K562 (cell line): ENCODE measurements around the gene SOWAHB. TPM values are rescaled to one million over a fixed set of nuclear protein-coding genes. Genes with fewer than 3 reads are reported as not detected.

ENCODE experiments used
- ATAC-seq: fragments of 200-7000 bp; cut with Tn5 transposase; 3 replicates; pipeline ENCODE4 v1.9.1; 2020; ENCODE audit warnings: moderate library complexity
- BruUV-seq: library from RNA; stranded (reverse); fragments of 400-500 nt; replicated peaks from 2 replicates; lab custom pipeline; 2021; lab: Mats Ljungman, UMichigan
- CTCF ChIA-PET: fragments of 300-600 bp; formaldehyde crosslinking; extraction: SDS; loops from one replicate; lab custom pipeline; 2021; ENCODE audit warnings: low intra/inter-chr PET ratio; lab: Yijun Ruan, JAX
- POLR2A ChIA-PET: fragments of 300-600, 350-650 bp; sonication (Branson Sonifier 250); formaldehyde crosslinking; extraction: SDS; loops from one replicate; lab custom pipeline; 2021; ENCODE audit warnings: antibody characterized with exemption, inconsistent platforms; lab: Yijun Ruan, JAX
- DNase-seq, 4 experiments: peaks; one replicate each; pipeline versions ENCODE4 v3.0.0 to v3.0.0-alpha.2; 2011 to 2018; ENCODE audit warnings: low spot score in 3 of 4, mixed read lengths in 3 of 4; ENCODE audit errors: extremely low read depth in 1 of 4
- FAIRE-seq: peaks from 2 replicates; lab custom pipeline; 2011; peaks lifted over from hg19 to GRCh38; lab: Jason Lieb, UNC
- H2AFZ ChIP-seq: 2 replicates; pipeline ENCODE4 v1.6.0; 2011; ENCODE audit warnings: low read depth, low read length, control low read depth, inconsistent platforms
- H3K27ac ChIP-seq: fragments of 200-600 bp; 3 replicates; pipeline ENCODE4 v1.8.0; 2011; ENCODE audit warnings: low read depth, mild to moderate bottlenecking, control low read depth, inconsistent platforms, low read length, moderate library complexity, mixed read lengths; ENCODE audit errors: extremely low read depth
- H3K27me3 ChIP-seq, 2 experiments: fragments of 300-600 bp in 1 of 2; 2 replicates in 1 of 2; 3 replicates in 1 of 2; pipeline versions ENCODE4 v1.6.0 to v1.8.0; 2011; ENCODE audit warnings: inconsistent platforms in 2 of 2, low read length in 2 of 2, mild to moderate bottlenecking in 1 of 2, mixed read lengths in 1 of 2, moderate library complexity in 1 of 2; ENCODE audit not compliant: control insufficient read depth in 2 of 2, insufficient read depth in 2 of 2
- H3K36me3 ChIP-seq: fragments of 300-600 bp; 3 replicates; pipeline ENCODE4 v1.8.0; 2011; ENCODE audit warnings: mild to moderate bottlenecking, low read length, inconsistent platforms; ENCODE audit not compliant: control insufficient read depth, insufficient read depth
- H3K4me1 ChIP-seq, 2 experiments: fragments of 200-600 bp in 1 of 2; replicated peaks in 1 of 2; 2 replicates in 1 of 2; 3 replicates in 1 of 2; pipeline versions ENCODE4 v1.5.1 to v1.8.0; 2011; ENCODE audit warnings: inconsistent platforms in 2 of 2, low read length in 2 of 2, mild to moderate bottlenecking in 1 of 2, mixed read lengths in 1 of 2, moderate library complexity in 1 of 2; ENCODE audit not compliant: control insufficient read depth in 2 of 2, insufficient read depth in 2 of 2
- H3K4me2 ChIP-seq: 2 replicates; pipeline ENCODE4 v1.6.1; 2011; ENCODE audit warnings: low read length, control low read depth, inconsistent platforms, mixed read lengths; ENCODE audit not compliant: insufficient read depth
- H3K4me3 ChIP-seq: fragments of 200-600 bp; sonication (generic), shearing (Covaris generic); 2 replicates; pipeline ENCODE4 v1.5.1; 2016; ENCODE audit warnings: control low read depth, inconsistent platforms
- H3K79me2 ChIP-seq: fragments of 200-600 bp; 3 replicates; pipeline ENCODE4 v1.8.0; 2011; ENCODE audit warnings: low read length, inconsistent platforms; ENCODE audit not compliant: control insufficient read depth, insufficient read depth
- H3K9ac ChIP-seq, 2 experiments: 2 replicates each; pipeline versions ENCODE4 v1.6.0 to v1.6.1; 2011; ENCODE audit warnings: low read depth in 2 of 2, low read length in 2 of 2, control low read depth in 1 of 2, inconsistent platforms in 1 of 2, mild to moderate bottlenecking in 1 of 2, mixed read lengths in 1 of 2; ENCODE audit not compliant: insufficient read depth in 1 of 2
- H3K9me1 ChIP-seq: one replicate; pipeline ENCODE4 v1.6.0; 2011; ENCODE audit warnings: inconsistent platforms, mild to moderate bottlenecking, low read length, moderate library complexity; ENCODE audit not compliant: control insufficient read depth, insufficient read depth
- H3K9me3 ChIP-seq: replicated peaks from 2 replicates; pipeline ENCODE4 v1.5.1; 2011; ENCODE audit warnings: low read depth, low read length, inconsistent platforms; ENCODE audit not compliant: control insufficient read depth, insufficient read depth
- H4K20me1 ChIP-seq: replicated peaks from 2 replicates; pipeline ENCODE4 v1.6.1; 2011; ENCODE audit warnings: low read length, inconsistent platforms, mixed read lengths; ENCODE audit not compliant: control insufficient read depth, insufficient read depth
- CBFA2T3 ChIP-seq: fragments of 450-650 bp; IDR thresholded peaks from 2 replicates; pipeline ENCODE4 v1.6.1; 2017
- DDX20 ChIP-seq: fragments of 450-650 bp; IDR thresholded peaks from 2 replicates; pipeline ENCODE4 v1.6.1; 2016; ENCODE audit warnings: missing genetic modification characterization, low read depth, mild to moderate bottlenecking, missing compliant biosample characterization, moderate library complexity
- GABPB2 ChIP-seq: fragments of 250-450 bp; sonication (Bioruptor Pico); conservative IDR thresholded peaks from 2 replicates; pipeline ENCODE4 v1.5.1; 2021; ENCODE audit warnings: mild to moderate bottlenecking
- HSF4 ChIP-seq: fragments of 250-450 bp; sonication (Bioruptor Pico); IDR thresholded peaks from 2 replicates; pipeline ENCODE4 v2.1.2; 2022; ENCODE audit warnings: mild to moderate bottlenecking, moderate library complexity, borderline replicate concordance
- KAT8 ChIP-seq: fragments of 450-650 bp; IDR thresholded peaks from 2 replicates; pipeline ENCODE4 v1.6.1; 2016; ENCODE audit warnings: low read depth, mild to moderate bottlenecking
- PHF8 ChIP-seq: fragments of 200-600 bp; sonication (generic); IDR thresholded peaks from 2 replicates; pipeline ENCODE4 v1.6.1; 2012; ENCODE audit warnings: mixed run types, mild to moderate bottlenecking, inconsistent platforms, low read length, moderate library complexity, borderline replicate concordance
- SMARCA5 ChIP-seq: fragments of 450-650 bp; IDR thresholded peaks from 2 replicates; pipeline ENCODE4 v1.6.1; 2016
- ZKSCAN8 ChIP-seq: fragments of 200-800 bp; sonication (Bioruptor generic); IDR thresholded peaks from 2 replicates; pipeline ENCODE4 v1.6.1; 2016; ENCODE audit warnings: missing genetic modification characterization, missing compliant biosample characterization
- ZNF134 ChIP-seq: fragments of 250-450 bp; sonication (Bioruptor Pico); conservative IDR thresholded peaks from 2 replicates; pipeline ENCODE4 v1.4.0; 2020
- ZNF282 ChIP-seq: sonication (generic); formaldehyde crosslinking; IDR thresholded peaks from 2 replicates; pipeline ENCODE4 v1.8.1; 2023; ENCODE audit warnings: missing genetic modification reagents
- ZNF583 ChIP-seq: fragments of 250-450 bp; sonication (Bioruptor Pico); IDR thresholded peaks from 2 replicates; pipeline ENCODE4 v1.4.0; 2020
- ZSCAN29 ChIP-seq: fragments of 450-650 bp; IDR thresholded peaks from 2 replicates; pipeline ENCODE4 v1.6.1; 2017
- WGBS: fragments of 100-300 bp; shearing (Covaris generic); methylation state at CpG from one replicate; pipeline ENCODE4 v1.1.6; 2016; ENCODE audit warnings: low coverage, mixed read lengths; ENCODE audit not compliant: insufficient coverage; ENCODE audit errors: missing lambda C conversion rate; 5-methylcytosine and 5-hydroxymethylcytosine counted together
- in situ Hi-C: fragments of 300-500 bp; cut with MboI; formaldehyde crosslinking; loops from 4 replicates; pipeline ENCODE4 v1.15.0; 2018; ENCODE audit warnings: inconsistent platforms, mixed read lengths
- intact Hi-C: fragments of 100-400 bp; cut with micrococcal nuclease; formaldehyde crosslinking; loops from 2 replicates; pipeline ENCODE4 v1.14.2; 2022
- polyA plus RNA-seq, 8 experiments: library from polyadenylated mRNA; depleted of rRNA in 4 of 8; stranded (reverse) in 5 of 8; unstranded in 3 of 8; fragments of >200 nt; fragmentation: Nextera tagmentation in 2 of 8; fragmentation: Illumina TruSeq in 1 of 8; extraction: Ambion mirVana in 2 of 8; extraction: Trizol in 1 of 8; gene quantifications; 2 replicates each; pipeline versions ENCODE4 v1.2.1 to v1.2.3, GENCODE V29; 2011 to 2014; ENCODE audit warnings: inconsistent platforms in 1 of 8, missing spikeins in 1 of 8
- total RNA-seq, 7 experiments: library from RNA; depleted of rRNA in 6 of 7; stranded (reverse); fragments of >200 nt in 6 of 7; fragmentation: Illumina TruSeq in 2 of 7; extraction: Trizol in 2 of 7; gene quantifications; 2 replicates each; pipeline versions ENCODE4 v1.2.1 to v1.2.3, GENCODE V29; 2011 to 2021; ENCODE audit warnings: low replicate concordance in 1 of 7
- TF ChIP-seq, protein P1 (sequence below): fragments of 250-450 bp; sonication (Bioruptor Pico); IDR thresholded peaks from 2 replicates; pipeline ENCODE4 v1.8.0; 2021; ENCODE audit warnings: borderline replicate concordance, mild to moderate bottlenecking, moderate library complexity; ENCODE audit not compliant: poor library complexity, severe bottlenecking
- TF ChIP-seq, protein P2 (sequence below): fragments of 250-450 bp; sonication (Bioruptor Pico); IDR thresholded peaks from 2 replicates; pipeline ENCODE4 v1.4.0; 2020; ENCODE audit warnings: borderline replicate concordance
- TF ChIP-seq, protein P3 (sequence below): sonication (generic); formaldehyde crosslinking; IDR thresholded peaks from 2 replicates; pipeline ENCODE4 v1.8.1; 2023; ENCODE audit warnings: mild to moderate bottlenecking, missing genetic modification reagents, moderate library complexity
- TF ChIP-seq, protein P4 (sequence below): fragments of 250-450 bp; sonication (Bioruptor Pico); IDR thresholded peaks from 2 replicates; pipeline ENCODE4 v1.4.0; 2020; ENCODE audit warnings: mild to moderate bottlenecking

Gene SOWAHB
- total and polyA plus RNA-seq, 9 of the 15 experiments (the other 6 are each of a cell fraction or from before 2014, with no cell fraction given), result not detected

DNA sequence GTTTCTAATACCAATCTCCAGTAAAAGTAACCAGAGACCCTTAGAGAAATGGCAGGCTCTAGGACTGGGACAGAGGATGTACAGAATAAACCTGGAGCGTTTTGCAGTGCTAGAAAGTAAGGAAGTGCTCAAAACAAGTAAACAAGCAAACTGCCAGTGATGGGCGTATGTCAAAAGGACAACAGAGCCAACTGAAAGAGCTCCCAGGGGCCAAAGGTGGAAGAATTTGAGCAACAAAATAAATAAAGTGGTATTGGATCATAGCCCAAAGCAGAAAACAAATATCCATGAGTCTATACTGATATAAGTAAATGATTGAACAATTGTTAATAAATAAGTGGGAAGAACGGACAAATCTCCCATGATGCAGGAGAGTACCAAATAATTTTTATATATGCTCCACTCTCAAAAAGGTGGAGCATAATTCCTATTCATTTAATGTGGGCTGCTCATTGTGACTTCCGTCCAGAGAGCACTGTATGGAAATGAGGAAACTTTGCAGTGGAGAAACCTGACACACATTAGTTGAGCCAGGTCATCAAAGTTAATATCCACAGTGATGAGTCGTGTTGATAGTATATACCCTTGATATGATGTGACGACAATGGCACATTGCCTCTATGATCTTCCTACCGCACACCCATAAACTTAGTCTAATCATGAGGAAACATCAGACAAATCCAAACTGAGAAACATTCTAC lies 33.8 kb upstream of the SOWAHB start:
- Histone ChIP-seq H3K27ac (no peak overlapping the region), H3K4me1 (peaks cover 0 to 7% of the 10 kb centered on the region in 2 experiments; a peak in 3 of 5 replicates), H3K36me3 (no peaks in the 10 kb centered on the region), H3K27me3 (no peaks in the 10 kb centered on the region), H3K4me3 (no peak overlapping the region), H3K9me1 (no peaks in the 10 kb centered on the region), H3K9me3 (peaks cover 3% of the 10 kb centered on the region; the same call in 1 of the 2 replicates), H3K79me2 (no peaks in the 10 kb centered on the region), H2AFZ (no peak overlapping the region), H3K4me2 (no peak overlapping the region), H4K20me1 (no peaks in the 10 kb centered on the region), H3K9ac (no peak overlapping the region)
- ATAC-seq (no peak), DNase-seq (no peak), FAIRE-seq (no peak)
- intact Hi-C loops (no loop called here), in situ Hi-C loops (no loop called here)
- ChIA-PET CTCF (no interaction called here), POLR2A (no interaction called here)
- no peak for TF ChIP-seq GABPB2 (CRISPR knock-in tag)
- no peak for TF ChIP-seq ZNF282 (CRISPR knock-in tag)
- TF ChIP-seq, protein P1, sequence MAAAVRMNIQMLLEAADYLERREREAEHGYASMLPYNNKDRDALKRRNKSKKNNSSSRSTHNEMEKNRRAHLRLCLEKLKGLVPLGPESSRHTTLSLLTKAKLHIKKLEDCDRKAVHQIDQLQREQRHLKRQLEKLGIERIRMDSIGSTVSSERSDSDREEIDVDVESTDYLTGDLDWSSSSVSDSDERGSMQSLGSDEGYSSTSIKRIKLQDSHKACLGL, result no peak
- TF ChIP-seq, protein P2, sequence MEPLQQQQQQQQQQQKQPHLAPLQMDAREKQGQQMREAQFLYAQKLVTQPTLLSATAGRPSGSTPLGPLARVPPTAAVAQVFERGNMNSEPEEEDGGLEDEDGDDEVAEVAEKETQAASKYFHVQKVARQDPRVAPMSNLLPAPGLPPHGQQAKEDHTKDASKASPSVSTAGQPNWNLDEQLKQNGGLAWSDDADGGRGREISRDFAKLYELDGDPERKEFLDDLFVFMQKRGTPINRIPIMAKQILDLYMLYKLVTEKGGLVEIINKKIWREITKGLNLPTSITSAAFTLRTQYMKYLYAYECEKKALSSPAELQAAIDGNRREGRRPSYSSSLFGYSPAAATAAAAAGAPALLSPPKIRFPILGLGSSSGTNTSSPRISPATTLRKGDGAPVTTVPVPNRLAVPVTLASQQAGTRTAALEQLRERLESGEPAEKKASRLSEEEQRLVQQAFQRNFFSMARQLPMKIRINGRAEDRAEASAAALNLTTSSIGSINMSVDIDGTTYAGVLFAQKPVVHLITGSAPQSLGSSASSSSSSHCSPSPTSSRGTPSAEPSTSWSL, result no peak
- no peak for TF ChIP-seq ZNF583 (CRISPR knock-in tag)
- TF ChIP-seq, protein P3, sequence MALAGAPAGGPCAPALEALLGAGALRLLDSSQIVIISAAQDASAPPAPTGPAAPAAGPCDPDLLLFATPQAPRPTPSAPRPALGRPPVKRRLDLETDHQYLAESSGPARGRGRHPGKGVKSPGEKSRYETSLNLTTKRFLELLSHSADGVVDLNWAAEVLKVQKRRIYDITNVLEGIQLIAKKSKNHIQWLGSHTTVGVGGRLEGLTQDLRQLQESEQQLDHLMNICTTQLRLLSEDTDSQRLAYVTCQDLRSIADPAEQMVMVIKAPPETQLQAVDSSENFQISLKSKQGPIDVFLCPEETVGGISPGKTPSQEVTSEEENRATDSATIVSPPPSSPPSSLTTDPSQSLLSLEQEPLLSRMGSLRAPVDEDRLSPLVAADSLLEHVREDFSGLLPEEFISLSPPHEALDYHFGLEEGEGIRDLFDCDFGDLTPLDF, result no peak
- TF ChIP-seq, protein P4, sequence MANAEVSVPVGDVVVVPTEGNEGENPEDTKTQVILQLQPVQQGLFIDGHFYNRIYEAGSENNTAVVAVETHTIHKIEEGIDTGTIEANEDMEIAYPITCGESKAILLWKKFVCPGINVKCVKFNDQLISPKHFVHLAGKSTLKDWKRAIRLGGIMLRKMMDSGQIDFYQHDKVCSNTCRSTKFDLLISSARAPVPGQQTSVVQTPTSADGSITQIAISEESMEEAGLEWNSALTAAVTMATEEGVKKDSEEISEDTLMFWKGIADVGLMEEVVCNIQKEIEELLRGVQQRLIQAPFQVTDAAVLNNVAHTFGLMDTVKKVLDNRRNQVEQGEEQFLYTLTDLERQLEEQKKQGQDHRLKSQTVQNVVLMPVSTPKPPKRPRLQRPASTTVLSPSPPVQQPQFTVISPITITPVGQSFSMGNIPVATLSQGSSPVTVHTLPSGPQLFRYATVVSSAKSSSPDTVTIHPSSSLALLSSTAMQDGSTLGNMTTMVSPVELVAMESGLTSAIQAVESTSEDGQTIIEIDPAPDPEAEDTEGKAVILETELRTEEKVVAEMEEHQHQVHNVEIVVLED (CRISPR knock-in tag), result no peak
- TF ChIP-seq CBFA2T3, result no peak
- no peak for TF ChIP-seq SMARCA5
- TF ChIP-seq PHF8, result no peak
- no peak for TF ChIP-seq ZNF134
- no peak for TF ChIP-seq ZKSCAN8 (CRISPR knock-in tag)
- TF ChIP-seq DDX20 (tag), result no peak
- no peak for TF ChIP-seq HSF4 (CRISPR knock-in tag)
- no peak for TF ChIP-seq ZSCAN29
- TF ChIP-seq KAT8, result no peak
- 39% methylated on average over 7 of the region's 7 CpGs for WGBS
- BruUV-seq, result no TSS peak
